Right lobe of liver (tissue), 6 donors: Measurements from ENCODE around the gene TIPIN. TPM values are rescaled to one million over a fixed set of nuclear protein-coding genes. Genes with fewer than 3 reads are reported as not detected.

Experiments
- ATAC-seq, 4 donors: fragments of 200-7000 bp; cut with Tn5 transposase; one replicate each; pipeline ENCODE4 v1.9.1; 2020; ENCODE audit warnings: mild to moderate bottlenecking in 4 of 4, moderate library complexity in 4 of 4
- DNase-seq, 3 donors: peaks; one replicate each; pipeline ENCODE4 v3.0.0-alpha.2; 2020
- H3K27ac ChIP-seq, 3 donors: fragments of 200-600 bp; one replicate each; pipeline ENCODE4 v1.8.0; 2022
- H3K27me3 ChIP-seq, 2 donors: fragments of 200-600 bp; one replicate each; pipeline ENCODE4 v1.8.0; 2022
- H3K36me3 ChIP-seq, 4 donors: fragments of 200-600 bp; sonication (generic) in 1 of 4; one replicate each; pipeline versions ENCODE4 v1.5.1 to v1.8.0; 2017 to 2022; ENCODE audit warnings: control low read depth in 1 of 4
- H3K4me1 ChIP-seq, 4 donors: fragments of 200-600 bp; sonication (generic) in 1 of 4; one replicate each; pipeline versions ENCODE4 v1.5.1 to v1.8.0; 2017 to 2022; ENCODE audit warnings: control low read depth in 1 of 4
- H3K4me3 ChIP-seq, 3 donors: fragments of 200-600 bp; one replicate each; pipeline ENCODE4 v1.8.0; 2022
- H3K9me3 ChIP-seq, 4 donors: fragments of 200-600 bp; sonication (generic) in 1 of 4; one replicate each; pipeline versions ENCODE4 v1.5.1 to v1.8.0; 2017 to 2022; ENCODE audit warnings: control low read depth in 1 of 4
- CTCF ChIP-seq, 4 donors: fragments of 200-600 bp in 3 of 4; fragments of 450-650 bp in 1 of 4; IDR thresholded peaks; one replicate each; pipeline versions ENCODE4 v1.5.1 to v1.8.0; 2016 to 2022; ENCODE audit warnings: antibody characterized with exemption in 4 of 4, mild to moderate bottlenecking in 2 of 4
- POLR2A ChIP-seq: fragments of 450-650 bp; IDR thresholded peaks from one replicate; pipeline ENCODE4 v1.6.1; 2017; ENCODE audit warnings: antibody characterized with exemption, mild to moderate bottlenecking
- WGBS: methylation state at CpG from one replicate; pipeline ENCODE4 v1.1.6; 2018; ENCODE audit warnings: low coverage, low lambda C conversion rate; ENCODE audit not compliant: insufficient coverage; ENCODE audit errors: missing lambda C conversion rate; 5-methylcytosine and 5-hydroxymethylcytosine counted together
- intact Hi-C, 2 donors: fragments of 100-400 bp; cut with DNase I; formaldehyde crosslinking; loops; one replicate each; pipeline versions ENCODE4 v1.11.2 to v1.14.1; 2022
- small RNA-seq, 2 experiments: library from RNA; depleted of rRNA; stranded (forward); fragments of <200 nt; gene quantifications; one replicate each; pipeline ENCODE3, GENCODE V24; 2016
- total RNA-seq, 6 experiments: library from RNA; depleted of rRNA in 2 of 6; stranded (reverse); fragments of >200 nt in 2 of 6; fragmentation: NEBNext Ultra II Directional in 3 of 6; extraction: Animal tissue kit (Norgen Biotek cat#: 25700) in 3 of 6; gene quantifications; one replicate each; pipeline versions ENCODE4 v1.1.0 to v1.2.4, GENCODE V29; 2016 to 2023
- donor health status: DM: no; HTN: yes; CAD: no.
- donor health status: DM: no; HTN: no; CAD: no.
- donor health status: DM: no; HTN: no; CAD: no.
- donor health status: DM: no; HTN: yes; CAD: no.
- donor health status: DM: no; HTN: yes; CAD: no.

Gene TIPIN
- total RNA-seq, 6 experiments from 2014 or later = 2.4 to 5.1 (median 2.9) TPM

GRCh38 chr15:66290007-66290406, 66.5 kb downstream of the TIPIN start:
- Histone ChIP-seq H3K4me3 (no peak overlapping the region), H3K4me1 (peaks cover 0 to 16% (median 0%) of the 10 kb centered on the region in 4 donors), H3K36me3 (no peaks in the 10 kb centered on the region), H3K27ac (no peak overlapping the region), H3K9me3 (no peaks in the 10 kb centered on the region), H3K27me3 (no peaks in the 10 kb centered on the region)
- TF ChIP-seq CTCF (IDR thresholded peaks at IDR 0.05) (no peak), POLR2A (no peak)
- intact Hi-C loops = loop anchor here in 1 of 2 donors (10.0 kb wide), 1 partner anchor 205 kb away; the partner anchor contains the start of gene SNAPC5
- no peak for DNase-seq
- ATAC-seq = no peak
- WGBS = 83% methylated on average over 2 of the region's 3 CpGs

- TF ChIP-seq CTCF (IDR thresholded peaks at IDR 0.05) (no peak), POLR2A (no peak)
- intact Hi-C loops = loop anchor here in 1 of 2 donors (10.0 kb wide), 1 partner anchor 304 kb away; no protein-coding TSS in a partner anchor
- ATAC-seq = no peak
- Histone ChIP-seq H3K4me1 (peaks cover 0 to 8% (median 0%) of the 10 kb centered on the region in 4 donors), H3K4me3 (no peak overlapping the region), H3K27me3 (no peaks in the 10 kb centered on the region), H3K9me3 (no peaks in the 10 kb centered on the region), H3K27ac (no peak overlapping the region), H3K36me3 (no peaks in the 10 kb centered on the region)
- no peak for DNase-seq
- WGBS = 68% methylated on average over 6 of the region's 6 CpGs
Observed at GRCh38 chr15:66288551-66289185, 67.8 kb downstream of the TIPIN start.

- H3K27ac ChIP-seq = no peak overlapping the region
- H3K27me3 ChIP-seq = no peaks in the 10 kb centered on the region
- H3K4me1 ChIP-seq = peaks cover 0 to 8% (median 0%) of the 10 kb centered on the region in 4 donors
- H3K9me3 ChIP-seq = no peaks in the 10 kb centered on the region
- intact Hi-C loops = loop anchor here in 1 of 2 donors (10.0 kb wide), 1 partner anchor 303 kb away; no protein-coding TSS in a partner anchor
- no peaks in the 10 kb centered on the region for H3K36me3 ChIP-seq
- TF ChIP-seq CTCF (IDR thresholded peaks at IDR 0.05) (no peak), POLR2A (no peak)
- DNase-seq (no peak), ATAC-seq (peak in 3 of 4 donors; percentile 44 to 76 (median 63))
- no peak overlapping the region for H3K4me3 ChIP-seq
Observed at GRCh38 chr15:66288093-66288492, 68.4 kb downstream of the TIPIN start.

GRCh38 chr15:66287461-66288057, 68.9 kb downstream of the TIPIN start:
- Histone ChIP-seq H3K27ac (no peak overlapping the region), H3K9me3 (no peaks in the 10 kb centered on the region), H3K4me3 (no peak overlapping the region), H3K27me3 (no peaks in the 10 kb centered on the region), H3K36me3 (no peaks in the 10 kb centered on the region), H3K4me1 (peaks cover 0 to 8% (median 0%) of the 10 kb centered on the region in 4 donors)
- ATAC-seq (peak in 2 of 4 donors; percentile 41 to 53), DNase-seq (no peak)
- TF ChIP-seq CTCF (IDR thresholded peaks at IDR 0.05) (peak; percentile 26 to 66 (median 62)), POLR2A (no peak)
- 11% methylated on average over 6 of the region's 6 CpGs for WGBS
- intact Hi-C loops = loop anchor here in 1 of 2 donors (10.0 kb wide), 1 partner anchor 303 kb away; no protein-coding TSS in a partner anchor

Small RNA genes lying within 50 kb of the gene (small RNA-seq; reads per million reads assigned to genes)
- 0 reads per million in 2 experiments for gene RF00019
- 15.7 to 17.9 reads per million in 2 experiments for gene SCARNA14

Other genes starting within 250 kb of the TIPIN start
- gene MEGF11, start 102.9 kb downstream of the TIPIN start, total RNA-seq = not detected
- gene DIS3L, start 63.1 kb downstream of the TIPIN start, total RNA-seq = 10 to 100 TPM; 16.1 to 32.3 (median 19.6) TPM
- gene MAP2K1, start 30.2 kb upstream of the TIPIN start, total RNA-seq = 10 to 100 TPM; 25.7 to 68.8 (median 53.9) TPM
- 10 to 100 TPM; 11.8 to 23.1 (median 16.2) TPM for gene SNAPC5, start 141.1 kb upstream of the TIPIN start, total RNA-seq
- gene RPL4, start 148.2 kb upstream of the TIPIN start, total RNA-seq = 1,000 to 10,000 TPM in 2 of 6 experiments, 100 to 1,000 TPM in 4; 643 to 1,390 (median 819) TPM
- 1 to 10 TPM; 1.1 to 4.9 (median 2.5) TPM for gene ZWILCH, start 148.6 kb upstream of the TIPIN start, total RNA-seq
- gene LCTL, start 209.3 kb upstream of the TIPIN start, total RNA-seq = not detected